Activated naive CD4-positive, alpha-beta T cell treated with anti-CD3 and anti-CD28 coated beads, Interleukin-2, amount 50 U/mL, for 72 hours (primary cell): ENCODE data around the gene LAMA4. TPM values are rescaled to one million over a fixed set of nuclear protein-coding genes. Genes with fewer than 3 reads are reported as not detected.

Experiments used
- ATAC-seq, 2 donors: fragments of 150-1000 bp; cut with Tn5 transposase; 2 replicates each; pipeline ENCODE4 v1.10.0; 2021; ENCODE audit warnings: mild to moderate bottlenecking in 2 of 2, moderate library complexity in 2 of 2
- DNase-seq, 2 donors: peaks; one replicate each; pipeline ENCODE4 v3.0.0; 2021 to 2022; ENCODE audit warnings: low spot score in 2 of 2
- H3K27ac Mint-ChIP-seq, 2 donors: one replicate each; pipeline ENCODE4 v1.8.0; 2022; ENCODE audit warnings: mild to moderate bottlenecking in 2 of 2, mixed read lengths in 2 of 2
- H3K36me3 Mint-ChIP-seq, 2 donors: one replicate each; pipeline ENCODE4 v1.8.0; 2022; ENCODE audit warnings: mixed read lengths in 2 of 2
- H3K9me3 Mint-ChIP-seq, 2 donors: one replicate each; pipeline ENCODE4 v1.8.0; 2022; ENCODE audit warnings: mixed read lengths in 2 of 2
- total RNA-seq, 2 donors: library from RNA; stranded (reverse); gene quantifications; one replicate each; pipeline ENCODE4 v1.2.3, GENCODE V29; 2022

LAMA4 gene
- total RNA-seq, 2 donors from 2014 or later, result not detected

DNA sequence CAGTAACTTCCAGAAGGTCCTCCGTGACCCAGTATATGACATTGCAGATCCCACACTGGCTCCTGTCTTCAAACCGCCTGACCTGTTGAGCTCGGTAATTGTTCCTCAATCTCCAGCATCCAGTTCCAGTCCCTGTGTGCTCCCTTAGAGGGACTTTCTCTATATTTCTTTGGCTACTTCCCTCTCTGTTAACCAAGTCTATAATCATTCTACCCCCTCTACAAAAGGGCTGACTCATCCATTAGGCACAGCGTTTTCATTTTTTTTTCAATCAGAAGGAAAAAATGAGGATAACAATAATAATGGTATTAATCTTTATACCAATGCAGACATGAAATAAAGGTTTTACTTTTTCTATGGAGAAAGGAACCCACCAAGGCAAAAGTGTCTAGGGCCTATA lies 97.7 kb downstream of the LAMA4 start:
- ATAC-seq (no peak), DNase-seq (no peak)
- no peaks in the 10 kb centered on the region for H3K36me3 Mint-ChIP-seq
- H3K27ac Mint-ChIP-seq, result no peak overlapping the region
- no peaks in the 10 kb centered on the region for H3K9me3 Mint-ChIP-seq

DNA sequence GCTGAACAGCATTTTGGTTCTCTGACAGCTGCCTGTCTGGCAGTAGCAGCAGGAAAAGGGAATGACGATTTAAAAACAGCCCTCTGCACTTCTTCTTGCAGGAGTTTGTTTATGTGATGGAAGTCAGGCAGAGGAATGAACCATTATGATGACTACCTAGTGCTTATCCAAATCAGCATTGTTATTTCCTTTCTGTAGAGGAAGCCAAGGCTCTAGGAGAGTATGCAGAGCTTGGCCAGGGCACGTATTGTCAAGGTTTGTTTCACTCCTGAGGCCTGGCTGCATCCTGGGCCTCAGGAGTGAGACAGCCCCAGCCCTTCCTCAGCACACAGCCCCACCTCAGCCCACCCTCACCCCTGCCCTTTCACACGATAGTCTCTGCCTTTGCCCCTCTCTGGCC lies 98.5 kb downstream of the LAMA4 start:
- Mint-ChIP-seq H3K36me3 (no peaks in the 10 kb centered on the region), H3K27ac (no peak overlapping the region), H3K9me3 (no peaks in the 10 kb centered on the region)
- ATAC-seq, result no peak
- no peak for DNase-seq

DNA sequence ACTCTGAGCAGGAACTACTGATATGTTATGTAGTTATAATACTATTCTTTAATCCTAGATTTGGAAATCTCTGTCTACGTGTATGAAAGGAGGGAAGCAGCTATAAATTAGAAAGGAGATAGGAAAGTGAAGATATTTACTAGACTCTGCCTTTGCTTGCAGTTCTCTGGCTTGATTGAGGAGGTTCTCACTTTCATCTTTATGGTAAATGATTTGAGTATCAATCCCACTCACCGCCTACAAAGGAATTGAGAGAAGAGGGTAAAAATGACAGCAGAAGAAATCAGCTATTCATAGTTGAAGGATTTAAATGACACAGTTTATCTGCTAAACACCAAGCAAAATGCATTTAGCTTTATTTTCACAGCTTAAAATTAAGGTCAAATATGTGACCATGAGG lies 99.7 kb downstream of the LAMA4 start:
- Mint-ChIP-seq H3K27ac (no peak overlapping the region), H3K9me3 (no peaks in the 10 kb centered on the region), H3K36me3 (no peaks in the 10 kb centered on the region)
- ATAC-seq (peak in 1 of 2 donors; percentile 74), DNase-seq (no peak)

DNA sequence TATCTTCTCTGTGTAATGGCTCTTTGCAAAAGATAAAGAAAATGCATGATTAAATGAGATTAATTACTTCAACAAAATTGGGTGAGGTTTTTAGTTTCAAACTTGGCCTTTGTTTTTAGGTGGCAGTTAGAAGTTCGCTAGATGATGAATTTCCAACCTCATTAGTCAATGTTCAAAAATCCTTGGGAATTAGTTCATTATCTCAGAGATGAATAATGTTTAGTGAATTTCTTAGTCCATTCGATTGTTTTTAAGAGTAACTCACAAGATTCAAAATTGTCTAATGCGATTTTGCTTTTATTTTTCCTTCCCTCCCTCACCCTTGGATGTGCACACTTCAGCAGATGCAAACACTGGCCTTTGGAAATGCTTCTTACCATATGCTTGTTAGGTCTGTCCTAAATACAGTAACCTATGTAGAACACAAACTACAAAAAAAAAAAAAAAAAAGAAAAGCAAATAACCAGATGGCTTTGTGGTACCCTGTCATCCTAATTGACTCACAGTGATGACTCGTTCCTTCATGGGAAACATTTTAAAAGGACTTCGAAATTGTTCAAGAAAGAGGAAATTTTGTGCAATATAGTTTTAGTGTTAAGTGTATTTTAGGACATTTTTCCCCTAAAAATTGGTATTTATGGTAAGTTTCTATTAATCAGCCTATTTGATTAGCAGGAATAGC lies 100.3 kb downstream of the LAMA4 start:
- DNase-seq (no peak), ATAC-seq (peak; percentile 74 to 87)
- H3K9me3 Mint-ChIP-seq, result no peaks in the 10 kb centered on the region
- no peak overlapping the region for H3K27ac Mint-ChIP-seq
- no peaks in the 10 kb centered on the region for H3K36me3 Mint-ChIP-seq

DNA sequence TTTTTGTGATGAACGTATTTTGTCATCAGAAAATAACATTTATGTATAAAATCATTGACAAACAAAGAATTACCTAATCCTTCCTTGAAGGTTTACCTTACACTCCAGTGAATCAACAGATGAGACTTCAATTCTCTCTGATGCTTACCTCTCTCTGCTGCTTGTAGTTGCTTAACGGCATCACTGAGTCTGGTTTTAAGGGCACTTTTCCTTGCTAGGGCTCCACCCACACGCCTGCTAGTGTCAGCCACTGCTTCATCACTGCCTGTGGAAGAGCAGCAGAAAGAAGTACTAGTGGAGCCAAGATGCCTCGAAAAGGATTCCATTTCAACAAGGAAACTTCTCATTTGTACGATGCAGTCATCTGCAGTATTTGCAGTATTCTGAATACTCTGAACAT lies 104.0 kb downstream of the LAMA4 start:
- Mint-ChIP-seq H3K9me3 (no peaks in the 10 kb centered on the region), H3K27ac (no peak overlapping the region)
- DNase-seq, result no peak

DNA sequence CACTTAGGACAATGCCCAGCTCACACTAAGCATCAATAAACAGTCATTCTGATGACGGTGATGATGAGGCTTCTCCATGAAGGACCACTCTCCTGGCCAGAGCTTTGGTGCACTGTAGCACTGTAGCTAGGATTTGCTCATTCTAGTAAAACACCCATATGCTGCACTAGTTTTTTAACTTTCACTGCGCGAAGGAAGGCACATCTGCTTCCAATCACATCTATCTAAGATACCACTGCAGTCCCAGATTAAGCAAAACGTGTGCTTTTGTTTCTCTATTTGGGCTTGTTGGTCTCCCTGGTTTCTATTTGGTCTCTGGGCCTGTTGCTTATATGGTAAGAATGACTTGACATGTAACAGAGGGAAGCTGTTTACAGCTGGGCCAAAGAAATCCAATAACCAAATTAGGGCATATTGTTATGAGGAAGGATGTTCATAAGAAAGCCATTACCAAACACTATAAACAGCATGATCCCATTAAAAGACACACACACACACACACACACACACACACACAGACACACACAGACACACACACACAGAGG lies 104.6 kb downstream of the LAMA4 start:
- H3K9me3 Mint-ChIP-seq, result no peaks in the 10 kb centered on the region
- no peak overlapping the region for H3K27ac Mint-ChIP-seq

More for the DNA sequence above, 104.0 kb downstream of the LAMA4 start:
- no peaks in the 10 kb centered on the region for H3K36me3 Mint-ChIP-seq
- ATAC-seq, result no peak

DNA sequence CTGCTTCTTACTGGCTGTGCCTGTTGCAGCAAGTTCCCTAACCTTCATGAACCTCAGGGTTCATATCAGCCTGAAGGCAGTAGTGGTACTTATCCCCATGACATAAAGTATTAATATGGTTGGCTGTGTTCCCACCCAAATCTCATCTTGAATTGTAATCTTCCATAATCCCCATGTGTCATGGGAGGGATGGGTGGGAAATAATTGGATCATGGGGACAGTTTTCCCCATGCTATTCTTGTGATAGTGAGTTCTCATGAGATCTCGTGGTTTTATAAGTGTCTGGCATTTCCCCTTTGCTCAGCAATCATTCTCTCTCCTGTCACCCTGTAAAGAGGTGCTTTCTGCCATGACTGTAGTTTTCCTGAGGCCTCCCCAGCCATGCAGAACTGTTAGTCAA lies 105.1 kb downstream of the LAMA4 start:
- H3K27ac Mint-ChIP-seq, result no peak overlapping the region
- ATAC-seq, result no peak

More for the DNA sequence above, 104.6 kb downstream of the LAMA4 start:
- ATAC-seq (no peak), DNase-seq (no peak)
- no peaks in the 10 kb centered on the region for H3K36me3 Mint-ChIP-seq

DNA sequence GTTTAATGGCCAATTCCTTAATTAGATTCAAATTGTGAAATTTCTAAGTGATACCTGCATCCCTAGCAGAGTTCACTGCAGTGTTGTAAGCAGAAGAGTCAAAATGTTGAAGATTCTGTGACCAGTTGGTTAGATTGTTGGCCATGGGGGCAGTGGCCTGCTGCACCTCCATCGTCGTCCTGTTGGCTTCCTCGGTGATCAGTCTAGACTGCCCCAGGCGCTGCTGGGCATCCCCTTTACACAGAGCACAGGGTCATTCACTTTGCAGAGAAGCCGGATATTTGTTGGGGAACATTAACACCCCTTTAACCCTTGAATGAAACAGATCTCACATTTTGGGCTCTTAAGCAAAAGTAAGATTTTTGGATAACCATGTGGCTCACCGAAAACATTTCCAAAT lies 106.3 kb downstream of the LAMA4 start:
- Mint-ChIP-seq H3K36me3 (no peaks in the 10 kb centered on the region), H3K27ac (no peak overlapping the region), H3K9me3 (no peaks in the 10 kb centered on the region)
- DNase-seq (no peak), ATAC-seq (no peak)

More for the DNA sequence above, 105.1 kb downstream of the LAMA4 start:
- H3K9me3 Mint-ChIP-seq, result no peaks in the 10 kb centered on the region
- no peak for DNase-seq
- no peaks in the 10 kb centered on the region for H3K36me3 Mint-ChIP-seq

DNA sequence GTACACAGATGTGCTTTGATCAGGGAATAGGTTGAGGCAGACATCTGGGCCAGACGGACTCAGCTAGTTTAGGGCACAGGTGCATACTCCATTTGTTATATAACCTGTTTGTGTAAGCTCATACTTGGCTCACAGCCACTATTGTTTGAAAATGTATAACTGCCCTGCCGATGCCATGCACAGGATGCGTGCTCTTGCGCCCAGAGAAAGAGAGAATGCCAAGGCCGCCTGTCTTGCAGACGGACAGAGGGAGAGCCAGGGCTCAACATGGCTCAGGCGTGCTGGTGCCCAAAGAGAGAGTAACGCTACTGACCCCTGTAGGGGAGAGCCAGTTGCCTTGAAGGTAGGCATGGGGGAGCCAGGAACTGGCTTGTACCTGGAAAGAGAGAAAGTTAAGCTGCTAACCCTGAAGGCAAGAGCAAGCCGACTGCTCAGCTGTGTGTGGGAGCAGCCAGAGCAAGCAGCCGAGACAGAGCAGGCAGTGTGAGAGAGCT lies 109.2 kb downstream of the LAMA4 start:
- H3K36me3 Mint-ChIP-seq, result no peaks in the 10 kb centered on the region
- H3K27ac Mint-ChIP-seq, result no peak overlapping the region

DNA sequence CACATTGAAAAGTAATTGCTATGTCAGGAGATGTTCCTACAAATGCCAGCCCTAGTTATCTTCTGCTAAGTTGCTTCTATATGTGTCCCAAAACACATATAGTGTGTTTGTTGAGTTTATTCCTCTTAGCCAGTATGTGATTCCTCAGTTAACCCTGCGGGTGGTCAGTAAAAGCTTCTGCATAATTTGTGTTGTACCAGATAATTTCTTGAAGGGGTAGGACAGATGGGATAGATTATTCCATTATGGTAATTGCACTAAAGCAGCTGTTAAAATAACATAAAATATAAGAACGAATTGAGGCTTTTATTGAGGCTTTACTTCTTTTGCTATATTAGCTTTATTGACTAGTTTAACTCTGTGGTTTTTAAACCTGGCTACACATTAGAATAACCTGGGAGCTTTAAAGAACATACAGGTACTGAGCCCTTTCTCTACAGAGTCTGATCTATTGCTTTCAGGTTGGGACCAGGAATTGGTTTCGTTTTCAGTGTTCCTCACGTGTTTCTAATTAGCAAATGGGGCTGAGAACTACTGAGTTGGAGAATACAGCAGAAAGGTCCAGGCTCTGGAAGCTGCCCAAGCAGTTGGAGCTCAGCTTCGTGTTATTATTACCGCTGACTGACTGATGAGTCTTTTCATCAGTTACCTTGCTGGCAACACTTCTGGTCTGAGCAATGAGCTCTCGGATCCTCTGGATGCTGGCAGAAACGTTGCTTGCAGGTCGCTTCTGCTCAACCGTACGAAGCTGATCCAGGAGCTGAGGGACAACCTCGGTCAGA lies 110.0 kb downstream of the LAMA4 start:
- ATAC-seq, result no peak
- Mint-ChIP-seq H3K27ac (no peak overlapping the region), H3K9me3 (no peaks in the 10 kb centered on the region), H3K36me3 (no peaks in the 10 kb centered on the region)
- DNase-seq, result no peak

More for the DNA sequence above, 109.2 kb downstream of the LAMA4 start:
- ATAC-seq (no peak), DNase-seq (no peak)
- no peaks in the 10 kb centered on the region for H3K9me3 Mint-ChIP-seq

DNA sequence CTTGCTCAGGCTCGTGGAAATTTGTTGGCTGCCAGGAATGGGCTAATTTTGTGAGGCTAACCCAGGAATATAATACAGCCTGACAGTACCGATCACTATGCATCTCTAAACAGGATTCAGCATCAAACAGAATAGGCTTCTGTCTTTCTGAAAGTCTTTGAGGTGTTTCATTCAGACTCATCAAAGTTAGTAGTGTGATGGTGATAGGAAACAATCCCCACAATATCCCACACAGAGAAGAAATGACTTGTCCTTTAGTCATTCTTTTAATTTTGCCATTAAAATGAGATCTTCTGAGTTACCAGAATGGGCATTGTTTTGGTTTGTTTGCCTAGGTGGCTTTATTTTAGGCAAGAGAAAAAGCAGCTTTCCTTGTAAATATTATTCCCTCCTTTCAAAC lies 112.7 kb downstream of the LAMA4 start:
- Mint-ChIP-seq H3K27ac (no peak overlapping the region), H3K36me3 (no peaks in the 10 kb centered on the region), H3K9me3 (no peaks in the 10 kb centered on the region)
- DNase-seq (no peak), ATAC-seq (peak in 1 of 2 donors; percentile 90)

DNA sequence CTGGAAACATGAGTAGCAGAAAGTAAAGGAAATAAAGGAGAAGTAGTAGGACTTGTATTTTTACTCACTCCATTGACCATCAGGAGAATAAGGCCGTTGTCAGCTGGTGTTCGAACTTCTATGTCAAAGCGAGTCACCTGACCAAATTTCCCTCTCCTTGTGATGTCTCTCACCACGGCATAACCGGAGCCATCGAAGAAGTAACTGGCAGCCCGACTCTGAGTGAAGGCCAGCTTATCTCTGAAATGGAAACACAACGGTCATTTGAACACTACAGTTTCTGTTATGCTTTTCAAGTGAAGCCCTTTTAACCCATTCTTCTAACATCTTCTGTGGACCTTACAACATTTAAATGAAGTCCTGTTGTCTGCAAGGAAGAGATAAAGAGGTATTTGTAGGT lies 115.3 kb downstream of the LAMA4 start:
- Mint-ChIP-seq H3K36me3 (no peaks in the 10 kb centered on the region), H3K27ac (no peak overlapping the region), H3K9me3 (no peaks in the 10 kb centered on the region)
- no peak for DNase-seq
- no peak for ATAC-seq

DNA sequence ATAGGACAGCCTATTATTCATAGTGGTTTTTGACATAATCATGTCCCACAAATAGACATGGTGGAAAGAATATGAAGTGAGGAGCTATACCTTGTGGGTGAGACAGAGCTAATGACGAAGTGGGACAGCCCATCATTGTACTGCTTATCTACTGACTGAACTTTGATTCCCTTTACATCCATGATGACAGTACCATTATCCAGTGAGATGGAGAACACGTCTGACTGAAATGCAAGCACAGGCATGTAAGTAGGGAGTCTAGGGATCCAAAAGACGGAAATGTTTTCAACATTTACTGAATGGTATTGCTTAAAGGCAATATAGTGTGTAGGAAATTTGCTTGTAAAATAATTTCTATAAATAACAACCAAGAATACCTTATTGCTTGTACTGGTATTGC lies 123.5 kb downstream of the LAMA4 start:
- H3K27ac Mint-ChIP-seq, result no peak overlapping the region
- no peaks in the 10 kb centered on the region for H3K9me3 Mint-ChIP-seq
- H3K36me3 Mint-ChIP-seq, result no peaks in the 10 kb centered on the region
- no peak for DNase-seq
- no peak for ATAC-seq

DNA sequence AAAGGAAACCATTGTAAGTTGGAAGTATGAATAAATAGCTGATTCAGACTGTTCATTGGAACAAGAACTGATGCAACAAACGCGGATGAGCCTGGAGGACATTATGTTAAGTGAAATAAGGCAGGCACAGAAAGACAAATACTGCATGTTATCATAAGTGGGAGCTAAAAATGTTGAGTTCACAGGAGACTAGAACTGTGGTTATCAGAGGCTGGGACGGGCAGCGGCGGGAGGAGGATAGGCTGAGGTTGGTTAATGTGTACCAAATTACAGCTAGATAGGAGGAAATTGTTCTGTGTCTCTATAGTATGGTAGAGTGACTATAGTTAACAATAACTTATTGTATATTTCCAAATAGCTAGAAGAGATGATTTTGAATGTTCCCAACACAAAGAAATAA lies 126.2 kb downstream of the LAMA4 start:
- DNase-seq (no peak), ATAC-seq (no peak)
- no peak overlapping the region for H3K27ac Mint-ChIP-seq
- no peaks in the 10 kb centered on the region for H3K9me3 Mint-ChIP-seq
- H3K36me3 Mint-ChIP-seq, result no peaks in the 10 kb centered on the region

DNA sequence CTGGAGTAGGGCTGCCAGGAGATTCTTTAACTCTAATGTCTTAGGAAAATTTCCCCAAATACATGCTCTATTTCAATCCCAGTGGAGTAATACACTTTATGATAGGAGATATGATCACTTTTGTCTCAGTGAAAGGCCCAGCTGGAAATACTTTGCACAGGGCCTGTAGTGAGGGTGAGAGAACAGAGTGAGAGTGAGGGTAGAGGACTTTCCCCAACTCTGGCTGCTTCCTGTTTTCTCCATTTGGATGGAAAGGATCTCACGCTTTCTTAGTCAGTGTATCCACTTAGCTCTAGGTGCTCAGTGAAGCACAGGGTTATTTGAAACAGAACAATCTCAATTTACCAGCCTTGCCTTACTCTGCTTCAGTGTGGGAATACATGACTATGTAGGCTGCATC lies 130.4 kb downstream of the LAMA4 start:
- no peaks in the 10 kb centered on the region for H3K9me3 Mint-ChIP-seq
- DNase-seq, result no peak
- no peaks in the 10 kb centered on the region for H3K36me3 Mint-ChIP-seq
- no peak overlapping the region for H3K27ac Mint-ChIP-seq
- ATAC-seq, result no peak

DNA sequence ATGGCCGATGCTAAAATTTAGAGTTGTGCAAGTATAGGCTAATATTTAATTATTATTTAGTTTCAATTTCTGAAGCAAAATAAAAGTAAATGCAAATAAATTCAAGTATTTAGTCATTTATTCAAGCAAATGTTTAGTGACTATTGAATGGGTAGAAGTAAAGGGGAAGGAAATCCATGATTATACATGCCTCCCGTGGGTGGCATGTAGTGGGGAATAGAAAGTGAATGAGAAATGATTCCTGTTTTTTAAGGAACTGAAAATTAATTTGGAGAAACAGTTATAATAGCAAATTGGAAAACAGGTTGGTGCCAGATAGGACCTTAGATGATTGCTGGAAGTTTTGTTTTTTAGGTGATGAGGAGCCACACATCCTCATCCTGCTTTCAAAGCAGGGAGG lies 131.6 kb downstream of the LAMA4 start:
- no peak for ATAC-seq
- H3K9me3 Mint-ChIP-seq, result no peaks in the 10 kb centered on the region
- H3K27ac Mint-ChIP-seq, result peak overlapping the region in 1 of 2 donors; percentile 13
- no peak for DNase-seq
- H3K36me3 Mint-ChIP-seq, result no peaks in the 10 kb centered on the region

DNA sequence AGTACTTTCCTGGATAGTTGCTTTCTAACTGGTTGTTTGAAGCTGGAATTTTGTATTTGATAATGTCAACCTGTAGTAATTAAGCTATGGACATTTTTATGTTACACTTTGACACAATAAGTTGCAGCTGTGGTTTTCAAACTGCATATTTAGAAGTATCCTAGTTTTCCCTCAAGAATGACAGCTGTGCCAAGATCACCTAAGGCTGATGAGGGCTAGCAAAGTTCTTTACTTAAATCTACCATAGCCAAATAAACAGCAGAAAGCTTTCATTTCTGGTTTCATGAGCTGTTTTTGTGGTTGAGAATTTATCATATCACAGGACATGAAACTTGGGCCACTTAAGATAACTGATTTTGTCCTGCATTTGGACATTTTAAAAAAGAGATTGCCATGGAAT lies 136.3 kb downstream of the LAMA4 start:
- no peaks in the 10 kb centered on the region for H3K36me3 Mint-ChIP-seq

More for the DNA sequence above, 136.3 kb downstream of the LAMA4 start:
- DNase-seq (no peak), ATAC-seq (no peak)
- Mint-ChIP-seq H3K9me3 (no peaks in the 10 kb centered on the region), H3K27ac (no peak overlapping the region)
